ENCODE measurements around the gene TCF7L1.
A peak's percentile ranks its signal among the peaks of the same experiment; 100 is the strongest.

Gene TCF7L1, protein sequence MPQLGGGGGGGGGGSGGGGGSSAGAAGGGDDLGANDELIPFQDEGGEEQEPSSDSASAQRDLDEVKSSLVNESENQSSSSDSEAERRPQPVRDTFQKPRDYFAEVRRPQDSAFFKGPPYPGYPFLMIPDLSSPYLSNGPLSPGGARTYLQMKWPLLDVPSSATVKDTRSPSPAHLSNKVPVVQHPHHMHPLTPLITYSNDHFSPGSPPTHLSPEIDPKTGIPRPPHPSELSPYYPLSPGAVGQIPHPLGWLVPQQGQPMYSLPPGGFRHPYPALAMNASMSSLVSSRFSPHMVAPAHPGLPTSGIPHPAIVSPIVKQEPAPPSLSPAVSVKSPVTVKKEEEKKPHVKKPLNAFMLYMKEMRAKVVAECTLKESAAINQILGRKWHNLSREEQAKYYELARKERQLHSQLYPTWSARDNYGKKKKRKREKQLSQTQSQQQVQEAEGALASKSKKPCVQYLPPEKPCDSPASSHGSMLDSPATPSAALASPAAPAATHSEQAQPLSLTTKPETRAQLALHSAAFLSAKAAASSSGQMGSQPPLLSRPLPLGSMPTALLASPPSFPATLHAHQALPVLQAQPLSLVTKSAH

DNA sequence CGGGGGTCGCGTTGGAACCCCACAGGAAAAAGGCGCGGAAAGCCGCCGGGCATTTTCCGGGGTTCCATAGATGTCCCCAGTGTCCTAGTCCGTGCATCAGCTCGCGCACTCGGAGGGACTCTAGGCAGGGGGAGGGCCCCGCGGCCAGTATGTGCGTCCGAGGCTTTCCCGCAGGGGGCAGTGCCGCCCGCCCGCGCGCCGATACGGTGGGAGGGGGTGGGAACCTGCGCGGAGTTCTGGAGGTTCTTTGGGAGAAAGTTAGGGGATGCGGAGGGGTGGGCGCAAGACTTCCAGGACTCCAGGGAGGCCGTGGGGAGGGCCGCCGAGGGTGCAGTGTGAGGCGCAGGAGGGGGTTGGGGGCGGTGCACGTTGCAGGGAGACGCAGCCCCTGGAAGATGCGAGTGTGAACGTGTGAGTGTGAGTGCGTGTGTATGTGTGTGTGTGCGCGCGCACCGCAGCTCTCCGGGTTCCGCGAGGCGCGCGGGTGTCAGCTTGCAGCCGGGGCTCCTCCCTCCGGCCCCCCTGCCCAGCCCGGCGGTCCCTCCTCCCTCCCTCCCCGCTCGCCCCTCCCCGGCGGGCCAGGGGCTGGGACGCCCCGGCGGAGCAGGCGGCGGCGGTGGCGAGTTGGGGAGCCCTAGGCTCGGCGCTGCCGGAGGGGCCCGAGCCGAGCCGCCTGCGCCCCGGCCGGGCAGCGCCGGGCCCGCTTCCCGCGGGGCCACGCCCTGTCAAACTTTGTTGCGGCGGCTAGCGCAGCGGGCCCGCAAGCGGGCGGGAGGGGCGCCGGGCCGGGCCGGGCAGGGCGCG lies at the start of gene TCF7L1:
Gene TCF7L1, plus strand, starts transcription at position 559 of the 804 bp plus-strand sequence. CDS start 293 bp downstream, outside the sequence.
- Histone ChIP-seq H3K36me3 (ENCODE audit: control insufficient read depth, insufficient read depth, low read length) (no peaks in the 10 kb centered on the region), H3K27ac (ENCODE audit: low read depth, low read length) (peak within 1 kb of the TSS; percentile 47), H3K4me3 (ENCODE audit: low read length) (peak within 1 kb of the TSS; percentile 82), H3K4me1 (ENCODE audit: control insufficient read depth, insufficient read depth, low read length) (no peaks in the 10 kb centered on the region), H3K9ac (ENCODE audit: low read length) (peak within 1 kb of the TSS; percentile 10), H3K27me3 (ENCODE audit: control insufficient read depth, insufficient read depth, low read length) (no peaks in the 10 kb centered on the region)

DNA sequence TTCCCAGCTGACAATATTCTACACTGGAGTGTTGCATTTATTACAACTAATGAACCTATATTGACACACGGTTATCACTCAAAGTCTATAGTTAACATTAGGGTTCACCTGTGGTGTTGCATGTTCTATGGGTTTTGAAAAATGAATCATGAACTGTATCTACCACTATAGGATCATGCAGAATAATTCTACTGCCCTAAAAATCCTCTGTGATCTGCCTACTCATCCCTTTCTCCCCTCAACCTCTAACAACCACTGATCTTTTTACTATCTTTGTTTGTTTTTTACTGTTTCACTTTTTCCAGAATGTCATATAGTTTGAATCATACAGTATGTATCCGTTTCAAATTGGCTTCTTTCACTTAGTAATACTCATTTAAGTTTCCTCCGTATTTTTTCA lies 47.6 kb upstream of the TCF7L1 start:
- no peak overlapping the region for H3K9ac ChIP-seq (ENCODE audit: low read length)
- H3K4me3 ChIP-seq (ENCODE audit: low read length), result no peak overlapping the region
- H3K27ac ChIP-seq (ENCODE audit: low read depth, low read length), result no peak overlapping the region
- no peaks in the 10 kb centered on the region for H3K4me1 ChIP-seq (ENCODE audit: control insufficient read depth, insufficient read depth, low read length)
- no peaks in the 10 kb centered on the region for H3K36me3 ChIP-seq (ENCODE audit: control insufficient read depth, insufficient read depth, low read length)
- no peaks in the 10 kb centered on the region for H3K27me3 ChIP-seq (ENCODE audit: control insufficient read depth, insufficient read depth, low read length)

DNA sequence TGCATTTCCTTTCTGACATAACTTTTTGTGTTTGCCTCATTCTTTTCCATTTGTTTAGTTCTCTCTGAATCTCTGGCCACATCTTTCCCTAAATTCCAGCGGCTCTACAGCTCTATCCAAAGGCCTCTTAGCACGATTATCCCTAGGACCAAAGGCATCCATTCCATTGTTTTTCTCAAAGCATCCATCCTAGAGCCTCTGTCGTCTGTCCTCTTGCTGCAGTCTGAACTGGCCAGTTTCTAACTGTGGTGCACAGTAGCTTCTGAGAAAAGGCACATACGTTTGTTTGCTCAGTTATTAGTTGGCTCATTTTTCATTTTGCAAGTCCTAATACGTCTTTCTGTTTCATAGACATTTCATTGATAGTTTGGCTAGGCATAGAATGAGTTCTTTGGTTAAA lies 45.7 kb upstream of the TCF7L1 start:
- H3K4me1 ChIP-seq (ENCODE audit: control insufficient read depth, insufficient read depth, low read length), result no peaks in the 10 kb centered on the region
- no peak overlapping the region for H3K4me3 ChIP-seq (ENCODE audit: low read length)
- H3K36me3 ChIP-seq (ENCODE audit: control insufficient read depth, insufficient read depth, low read length), result no peaks in the 10 kb centered on the region
- H3K27ac ChIP-seq (ENCODE audit: low read depth, low read length), result no peak overlapping the region
- H3K9ac ChIP-seq (ENCODE audit: low read length), result no peak overlapping the region
- no peaks in the 10 kb centered on the region for H3K27me3 ChIP-seq (ENCODE audit: control insufficient read depth, insufficient read depth, low read length)

DNA sequence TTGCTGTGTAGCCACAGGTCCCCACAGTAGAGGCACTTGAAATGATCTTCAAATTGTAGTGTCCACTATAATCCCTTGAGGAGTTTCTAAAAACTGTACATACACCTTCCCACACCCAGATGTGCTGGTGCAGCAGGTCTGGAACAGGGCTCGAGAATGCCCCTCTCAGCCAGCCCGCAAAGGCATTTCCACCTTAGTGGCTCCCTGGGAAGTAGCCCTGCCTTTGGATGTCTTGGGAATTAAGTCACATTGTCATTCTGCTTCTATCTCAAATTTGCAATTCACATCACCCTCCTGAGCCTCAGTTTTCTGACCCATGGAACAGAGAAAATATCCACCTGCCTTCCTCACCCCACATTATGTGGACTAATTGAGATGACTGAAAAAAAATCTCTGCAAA lies 44.3 kb upstream of the TCF7L1 start:
- Histone ChIP-seq H3K36me3 (ENCODE audit: control insufficient read depth, insufficient read depth, low read length) (no peaks in the 10 kb centered on the region), H3K27ac (ENCODE audit: low read depth, low read length) (no peak overlapping the region), H3K27me3 (ENCODE audit: control insufficient read depth, insufficient read depth, low read length) (no peaks in the 10 kb centered on the region), H3K4me1 (ENCODE audit: control insufficient read depth, insufficient read depth, low read length) (no peaks in the 10 kb centered on the region), H3K4me3 (ENCODE audit: low read length) (no peak overlapping the region), H3K9ac (ENCODE audit: low read length) (no peak overlapping the region)

DNA sequence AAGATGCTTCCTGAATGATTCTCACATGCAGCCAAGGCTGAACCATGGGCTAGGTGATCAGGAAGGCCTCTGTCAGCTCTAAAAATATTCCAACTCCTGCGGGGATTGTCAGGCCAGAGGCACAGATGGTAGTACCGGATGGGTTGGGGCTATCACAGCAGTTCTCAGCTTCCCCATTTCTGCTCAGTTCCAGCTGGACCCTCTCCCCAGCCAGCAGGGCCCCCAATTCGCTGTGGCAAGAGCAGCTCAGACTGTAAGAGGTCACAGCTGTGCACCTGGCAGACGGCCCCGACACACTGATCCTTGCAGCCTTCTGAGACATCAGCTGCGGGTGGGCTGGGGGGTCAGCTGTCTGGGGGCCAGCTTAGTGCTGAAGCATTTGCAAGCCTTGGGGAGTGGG lies 43.6 kb upstream of the TCF7L1 start:
- Histone ChIP-seq H3K27ac (ENCODE audit: low read depth, low read length) (no peak overlapping the region), H3K4me3 (ENCODE audit: low read length) (no peak overlapping the region), H3K4me1 (ENCODE audit: control insufficient read depth, insufficient read depth, low read length) (no peaks in the 10 kb centered on the region), H3K9ac (ENCODE audit: low read length) (no peak overlapping the region), H3K27me3 (ENCODE audit: control insufficient read depth, insufficient read depth, low read length) (no peaks in the 10 kb centered on the region), H3K36me3 (ENCODE audit: control insufficient read depth, insufficient read depth, low read length) (no peaks in the 10 kb centered on the region)

DNA sequence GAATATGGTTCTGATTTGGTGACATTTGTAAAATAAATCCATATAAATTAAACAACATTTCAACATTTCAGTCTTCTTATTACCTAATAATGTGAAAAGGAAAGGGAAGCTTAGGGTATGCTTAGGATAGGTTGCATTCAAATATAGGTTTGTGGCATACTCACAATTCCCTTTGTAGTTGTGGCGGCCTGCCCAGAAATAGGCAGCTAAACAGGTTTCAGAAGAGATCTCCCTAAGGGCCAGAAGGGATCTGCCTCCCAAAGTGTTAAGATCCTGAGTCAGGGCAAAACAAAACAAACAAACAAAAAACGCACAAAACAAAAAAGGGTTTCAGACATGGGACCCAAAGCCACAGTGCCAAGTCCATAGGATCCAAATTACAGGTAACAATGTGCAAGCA lies 41.4 kb upstream of the TCF7L1 start:
- Histone ChIP-seq H3K4me1 (ENCODE audit: control insufficient read depth, insufficient read depth, low read length) (no peaks in the 10 kb centered on the region), H3K4me3 (ENCODE audit: low read length) (no peak overlapping the region), H3K27me3 (ENCODE audit: control insufficient read depth, insufficient read depth, low read length) (no peaks in the 10 kb centered on the region), H3K27ac (ENCODE audit: low read depth, low read length) (no peak overlapping the region), H3K36me3 (ENCODE audit: control insufficient read depth, insufficient read depth, low read length) (no peaks in the 10 kb centered on the region), H3K9ac (ENCODE audit: low read length) (no peak overlapping the region)

DNA sequence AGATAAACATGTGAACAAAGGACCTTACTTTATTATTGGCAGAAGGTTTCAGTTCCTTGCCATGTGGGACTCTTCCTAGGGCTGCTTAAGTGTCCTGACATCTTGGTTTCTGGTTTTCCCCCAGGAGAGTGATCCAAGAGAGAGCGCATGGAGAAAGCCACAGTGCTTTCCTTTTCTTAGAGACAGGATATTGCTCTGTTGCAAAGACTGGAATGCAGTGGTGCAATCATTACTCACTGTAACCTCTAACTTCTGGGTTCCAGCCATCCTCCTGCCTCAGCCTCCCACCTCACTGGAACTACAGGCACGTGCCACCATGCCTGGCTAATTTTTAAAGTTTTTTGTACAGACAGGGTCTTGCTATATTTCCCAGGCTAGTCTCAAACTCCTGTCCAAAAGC lies 38.1 kb upstream of the TCF7L1 start:
- Histone ChIP-seq H3K27me3 (ENCODE audit: control insufficient read depth, insufficient read depth, low read length) (no peaks in the 10 kb centered on the region), H3K4me3 (ENCODE audit: low read length) (no peak overlapping the region), H3K9ac (ENCODE audit: low read length) (no peak overlapping the region), H3K27ac (ENCODE audit: low read depth, low read length) (no peak overlapping the region), H3K4me1 (ENCODE audit: control insufficient read depth, insufficient read depth, low read length) (no peaks in the 10 kb centered on the region), H3K36me3 (ENCODE audit: control insufficient read depth, insufficient read depth, low read length) (no peaks in the 10 kb centered on the region)

DNA sequence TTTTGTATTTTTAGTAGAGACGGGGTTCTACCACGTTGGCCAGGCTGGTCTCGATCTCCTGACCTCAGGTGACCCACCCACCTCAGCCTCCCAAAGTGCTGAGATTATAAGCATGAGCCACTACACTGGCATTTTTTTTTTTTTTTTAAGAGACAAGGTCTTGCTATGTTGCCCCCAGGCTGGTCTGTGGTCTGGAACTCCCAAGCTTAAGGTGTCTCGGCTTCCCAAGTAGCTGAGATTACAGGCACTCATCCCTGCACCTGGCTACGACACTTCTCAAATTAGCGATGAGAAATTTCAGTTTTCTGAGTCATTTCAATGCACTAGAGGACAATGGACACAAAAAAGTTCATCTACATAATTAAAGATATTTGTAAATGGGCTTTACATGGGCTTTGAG lies 36.6 kb upstream of the TCF7L1 start:
- Histone ChIP-seq H3K27me3 (ENCODE audit: control insufficient read depth, insufficient read depth, low read length) (no peaks in the 10 kb centered on the region), H3K27ac (ENCODE audit: low read depth, low read length) (no peak overlapping the region), H3K36me3 (ENCODE audit: control insufficient read depth, insufficient read depth, low read length) (no peaks in the 10 kb centered on the region), H3K4me1 (ENCODE audit: control insufficient read depth, insufficient read depth, low read length) (no peaks in the 10 kb centered on the region), H3K4me3 (ENCODE audit: low read length) (no peak overlapping the region), H3K9ac (ENCODE audit: low read length) (no peak overlapping the region)

DNA sequence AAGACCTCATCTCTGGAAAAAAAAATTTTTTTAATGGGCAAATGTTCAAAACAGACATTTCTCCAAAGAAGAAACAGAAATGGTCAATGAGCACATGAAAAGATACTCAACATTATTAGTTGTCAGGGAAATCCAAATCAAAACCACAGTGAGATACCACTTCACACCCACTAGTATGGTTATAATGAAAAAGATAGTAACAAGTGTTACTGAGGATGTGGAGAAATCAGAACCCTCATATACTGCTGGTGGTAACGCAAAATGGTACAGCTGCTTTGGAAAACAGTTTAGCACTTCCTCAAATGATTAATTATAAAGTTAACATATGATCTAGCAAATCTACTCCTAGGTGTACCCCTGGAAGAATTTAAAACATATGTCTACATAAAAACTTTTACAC lies 29.0 kb upstream of the TCF7L1 start:
- Histone ChIP-seq H3K4me1 (ENCODE audit: control insufficient read depth, insufficient read depth, low read length) (no peaks in the 10 kb centered on the region), H3K36me3 (ENCODE audit: control insufficient read depth, insufficient read depth, low read length) (no peaks in the 10 kb centered on the region), H3K4me3 (ENCODE audit: low read length) (no peak overlapping the region), H3K27ac (ENCODE audit: low read depth, low read length) (no peak overlapping the region), H3K9ac (ENCODE audit: low read length) (no peak overlapping the region), H3K27me3 (ENCODE audit: control insufficient read depth, insufficient read depth, low read length) (no peaks in the 10 kb centered on the region)

DNA sequence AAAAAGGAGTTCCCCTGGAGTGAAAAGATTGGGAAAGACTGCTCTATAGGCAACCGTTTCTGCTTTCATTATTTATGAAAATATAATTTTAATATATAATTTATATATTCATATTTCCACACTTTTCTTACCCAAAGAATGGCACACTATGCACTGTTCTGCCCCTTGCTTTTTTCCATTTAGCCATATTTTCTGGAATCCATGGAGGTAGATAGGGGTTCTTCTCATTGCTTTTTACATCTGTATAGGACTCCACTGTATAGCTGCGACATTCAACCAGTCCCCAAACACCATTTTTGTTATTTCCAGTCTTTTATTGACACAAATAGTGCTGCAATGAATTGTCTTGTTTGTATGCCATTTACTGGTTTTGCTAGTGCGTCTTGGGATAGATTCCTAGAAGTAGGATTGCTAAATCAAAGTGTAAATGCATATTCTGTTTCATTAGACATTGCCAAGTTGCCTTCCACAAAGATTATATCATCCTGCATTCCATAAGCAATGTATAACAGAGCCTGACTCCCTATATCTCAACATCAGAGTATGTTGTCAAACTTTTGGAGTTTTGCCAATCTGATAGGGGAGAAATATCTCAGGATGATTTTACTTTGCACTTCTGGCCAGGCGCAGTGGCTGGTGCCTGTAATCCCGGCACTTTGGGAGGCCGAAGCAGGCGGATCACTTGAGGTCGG lies 26.6 kb upstream of the TCF7L1 start:
- Histone ChIP-seq H3K4me3 (ENCODE audit: low read length) (no peak overlapping the region), H3K27ac (ENCODE audit: low read depth, low read length) (no peak overlapping the region)

DNA sequence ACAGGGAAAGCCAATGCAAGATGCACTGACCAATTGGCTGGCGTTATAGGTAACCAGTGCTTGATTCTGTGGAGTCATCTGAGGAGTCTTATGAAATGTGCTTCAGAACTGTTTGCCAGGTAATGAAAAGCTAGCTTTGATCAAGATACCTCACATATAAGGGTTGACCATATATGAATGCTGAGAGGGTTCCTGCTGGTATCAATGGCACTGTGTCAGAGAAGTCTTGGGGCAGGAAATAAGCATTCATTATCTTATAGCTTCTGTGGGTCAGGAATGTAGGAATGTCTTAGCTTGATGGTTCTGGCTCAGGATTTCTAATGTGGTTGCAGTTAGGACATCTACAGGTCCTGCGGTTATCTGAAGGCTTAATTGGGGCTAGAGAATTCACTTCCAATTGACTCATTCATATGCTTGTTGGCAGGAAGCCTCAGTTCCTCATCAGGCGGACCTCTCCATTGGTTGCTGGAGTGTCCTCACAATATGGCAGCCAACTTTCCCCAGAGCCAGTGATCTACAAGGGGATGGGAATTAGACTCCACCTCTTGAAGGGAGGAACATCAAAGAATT lies 22.1 kb upstream of the TCF7L1 start:
- H3K27ac ChIP-seq (ENCODE audit: low read depth, low read length), result no peak overlapping the region
- H3K9ac ChIP-seq (ENCODE audit: low read length), result no peak overlapping the region
- H3K27me3 ChIP-seq (ENCODE audit: control insufficient read depth, insufficient read depth, low read length), result no peaks in the 10 kb centered on the region
- no peaks in the 10 kb centered on the region for H3K4me1 ChIP-seq (ENCODE audit: control insufficient read depth, insufficient read depth, low read length)
- H3K36me3 ChIP-seq (ENCODE audit: control insufficient read depth, insufficient read depth, low read length), result no peaks in the 10 kb centered on the region
- H3K4me3 ChIP-seq (ENCODE audit: low read length), result no peak overlapping the region

More for the DNA sequence above, 26.6 kb upstream of the TCF7L1 start:
- Histone ChIP-seq H3K27me3 (ENCODE audit: control insufficient read depth, insufficient read depth, low read length) (no peaks in the 10 kb centered on the region), H3K4me1 (ENCODE audit: control insufficient read depth, insufficient read depth, low read length) (no peaks in the 10 kb centered on the region), H3K9ac (ENCODE audit: low read length) (no peak overlapping the region), H3K36me3 (ENCODE audit: control insufficient read depth, insufficient read depth, low read length) (no peaks in the 10 kb centered on the region)

DNA sequence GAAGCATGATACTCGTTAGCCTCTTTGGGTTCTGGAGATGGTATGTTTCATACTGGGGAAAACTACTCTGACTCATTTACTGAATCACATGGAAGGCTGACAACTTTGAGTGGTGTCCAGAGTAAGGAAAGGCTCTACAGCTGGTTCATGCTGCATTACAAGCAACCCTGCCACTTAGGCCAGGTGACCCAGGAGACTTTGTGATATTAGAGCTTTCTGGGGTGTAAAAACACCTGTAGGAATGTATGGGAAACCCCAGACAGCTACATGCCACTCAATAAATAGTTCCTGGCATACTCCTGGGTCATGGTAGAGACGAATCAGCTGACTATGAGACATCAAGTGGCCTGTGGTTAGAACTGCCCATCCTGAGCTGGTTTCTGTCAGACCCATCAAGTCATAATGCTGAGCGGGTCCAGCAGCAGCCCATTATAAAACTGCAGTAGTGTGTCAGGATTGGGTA lies 21.3 kb upstream of the TCF7L1 start:
- H3K4me1 ChIP-seq (ENCODE audit: control insufficient read depth, insufficient read depth, low read length), result no peaks in the 10 kb centered on the region
- H3K27ac ChIP-seq (ENCODE audit: low read depth, low read length), result no peak overlapping the region
- no peak overlapping the region for H3K9ac ChIP-seq (ENCODE audit: low read length)
- H3K4me3 ChIP-seq (ENCODE audit: low read length), result no peak overlapping the region
- no peaks in the 10 kb centered on the region for H3K36me3 ChIP-seq (ENCODE audit: control insufficient read depth, insufficient read depth, low read length)
- no peaks in the 10 kb centered on the region for H3K27me3 ChIP-seq (ENCODE audit: control insufficient read depth, insufficient read depth, low read length)

Measured in rectal smooth muscle tissue (tissue), 1 donor.